IMR-90 (cell line): ENCODE measurements around the gene CHPF2. TPM values are rescaled to one million over a fixed set of nuclear protein-coding genes. Genes with fewer than 3 reads are reported as not detected.

ENCODE experiments used
- ATAC-seq: fragments of 200-7000 bp; cut with Tn5 transposase; 2 replicates; pipeline ENCODE4 v1.9.1; 2020; ENCODE audit warnings: low read depth, mild to moderate bottlenecking, moderate library complexity
- BruUV-seq: library from RNA; stranded (reverse); fragments of 400-500 nt; replicated peaks from 2 replicates; lab custom pipeline; 2021; lab: Mats Ljungman, UMichigan
- CTCF ChIA-PET: fragments of 300-600 bp; formaldehyde crosslinking; extraction: SDS; loops from one replicate; lab custom pipeline; 2021; ENCODE audit warnings: antibody characterized with exemption; lab: Yijun Ruan, JAX
- POLR2A ChIA-PET: fragments of 300-600 bp; sonication (Branson Sonifier 250); formaldehyde crosslinking; loops from one replicate; lab custom pipeline; 2022; ENCODE audit warnings: antibody characterized with exemption; ENCODE audit not compliant: unreplicated experiment; lab: Charles Lee
- DNase-seq: peaks from one replicate; pipeline ENCODE4 v3.0.0; 2013
- H2AFZ ChIP-seq: replicated peaks from 2 replicates; pipeline ENCODE3; 2013; ENCODE audit warnings: low read length, mild to moderate bottlenecking; ENCODE audit not compliant: poor library complexity
- H2AK5ac ChIP-seq: 2 replicates; pipeline ENCODE4 v1.6.1; 2013; ENCODE audit warnings: low read depth, low read length, inconsistent platforms
- H2AK9ac ChIP-seq: replicated peaks from 2 replicates; pipeline ENCODE3; 2013; ENCODE audit warnings: mild to moderate bottlenecking, low read depth, low read length, moderate library complexity; ENCODE audit not compliant: poor library complexity
- H2BK120ac ChIP-seq: 2 replicates; pipeline ENCODE4 v1.6.1; 2013; ENCODE audit warnings: low read depth, low read length, inconsistent platforms
- H2BK15ac ChIP-seq: 3 replicates; pipeline ENCODE4 v1.6.1; 2013; ENCODE audit warnings: low read depth, low read length, inconsistent platforms
- H2BK20ac ChIP-seq: 2 replicates; pipeline ENCODE4 v1.6.1; 2013; ENCODE audit warnings: low read depth, mild to moderate bottlenecking, inconsistent platforms, low read length, moderate library complexity
- H2BK5ac ChIP-seq: 2 replicates; pipeline ENCODE4 v1.6.1; 2013; ENCODE audit warnings: mild to moderate bottlenecking, low read depth, low read length, inconsistent platforms; ENCODE audit not compliant: poor library complexity, severe bottlenecking
- H3K14ac ChIP-seq: replicated peaks from 2 replicates; pipeline ENCODE4 v1.6.1; 2013; ENCODE audit warnings: low read depth, low read length, inconsistent platforms
- H3K18ac ChIP-seq: 2 replicates; pipeline ENCODE4 v1.6.1; 2013; ENCODE audit warnings: low read depth, low read length, control low read depth
- H3K23ac ChIP-seq: 2 replicates; pipeline ENCODE4 v1.6.1; 2013; ENCODE audit warnings: low read depth, low read length, inconsistent platforms
- H3K27ac ChIP-seq: 2 replicates; pipeline ENCODE4 v1.5.1; 2013; ENCODE audit warnings: mild to moderate bottlenecking, control low read depth, low read length; ENCODE audit not compliant: insufficient read depth
- H3K27me3 ChIP-seq: 2 replicates; pipeline ENCODE4 v1.6.1; 2013; ENCODE audit warnings: low read length; ENCODE audit not compliant: control insufficient read depth, insufficient read depth
- H3K36me3 ChIP-seq: 2 replicates; pipeline ENCODE4 v1.6.1; 2013; ENCODE audit warnings: low read length, mixed read lengths; ENCODE audit not compliant: control insufficient read depth, insufficient read depth
- H3K4ac ChIP-seq: 2 replicates; pipeline ENCODE4 v1.6.1; 2013; ENCODE audit warnings: low read depth, low read length, inconsistent platforms
- H3K4me1 ChIP-seq: 2 replicates; pipeline ENCODE4 v1.6.1; 2013; ENCODE audit warnings: low read length, mixed read lengths; ENCODE audit not compliant: control insufficient read depth, insufficient read depth
- H3K4me2 ChIP-seq: 2 replicates; pipeline ENCODE4 v1.6.1; 2013; ENCODE audit warnings: low read depth, mild to moderate bottlenecking, control low read depth, low read length, moderate library complexity
- H3K4me3 ChIP-seq: 2 replicates; pipeline ENCODE4 v1.5.1; 2013; ENCODE audit warnings: low read depth, mild to moderate bottlenecking, control low read depth, low read length, moderate library complexity; ENCODE audit not compliant: insufficient read depth
- H3K56ac ChIP-seq: 2 replicates; pipeline ENCODE4 v1.6.1; 2013; ENCODE audit warnings: low read length, inconsistent platforms; ENCODE audit not compliant: insufficient read depth; ENCODE audit errors: extremely low read depth
- H3K79me1 ChIP-seq, 2 experiments: 2 replicates each; pipeline ENCODE4 v1.6.1; 2013; ENCODE audit warnings: low read length in 2 of 2, inconsistent platforms in 1 of 2, low read depth in 1 of 2
- H3K9ac ChIP-seq: 2 replicates; pipeline ENCODE4 v1.6.1; 2013; ENCODE audit warnings: low read depth, low read length, control low read depth
- H3K9me1 ChIP-seq: 2 replicates; pipeline ENCODE4 v1.6.1; 2013; ENCODE audit warnings: low read length, inconsistent platforms; ENCODE audit not compliant: insufficient read depth
- H3K9me3 ChIP-seq: 2 replicates; pipeline ENCODE4 v1.6.1; 2013; ENCODE audit warnings: low read length; ENCODE audit not compliant: control insufficient read depth, insufficient read depth
- H4K20me1 ChIP-seq: 2 replicates; pipeline ENCODE4 v1.6.1; 2013; ENCODE audit warnings: low read length, inconsistent platforms; ENCODE audit not compliant: insufficient read depth
- H4K5ac ChIP-seq: 2 replicates; pipeline ENCODE4 v1.6.1; 2013; ENCODE audit warnings: mild to moderate bottlenecking, low read depth, low read length, control low read depth
- H4K8ac ChIP-seq, 2 experiments: 2 replicates each; pipeline ENCODE4 v1.6.1; 2013; ENCODE audit warnings: low read depth in 2 of 2, low read length in 2 of 2, control low read depth in 1 of 2, inconsistent platforms in 1 of 2
- H4K91ac ChIP-seq: 2 replicates; pipeline ENCODE4 v1.6.1; 2013; ENCODE audit warnings: low read depth, low read length, inconsistent platforms; ENCODE audit not compliant: insufficient read depth
- CEBPB ChIP-seq: IDR thresholded peaks from 2 replicates; pipeline ENCODE4 v1.6.1; 2012; ENCODE audit warnings: low read depth, low read length, improper control_type of control experiment
- RCOR1 ChIP-seq: IDR thresholded peaks from 2 replicates; pipeline ENCODE4 v1.6.1; 2012; ENCODE audit warnings: mild to moderate bottlenecking, low read length, improper control_type of control experiment; ENCODE audit not compliant: insufficient replicate concordance
- WGBS, 2 experiments: methylation state at CpG; one replicate each; pipeline versions ENCODE4 v1.1.5 to v1.1.7; 2013; ENCODE audit warnings: missing lambda C conversion rate in 2 of 2; ENCODE audit not compliant: insufficient read length in 1 of 2; ENCODE audit errors: extremely low coverage in 2 of 2; 5-methylcytosine and 5-hydroxymethylcytosine counted together
- dilution Hi-C: fragments of 300-500 bp; cut with HindIII; formaldehyde crosslinking; loops from one replicate; pipeline ENCODE4 v1.14.3; 2018; ENCODE audit warnings: low sequenced_read_pairs; ENCODE audit not compliant: unreplicated experiment
- in situ Hi-C: fragments of 300-500 bp; cut with MboI; formaldehyde crosslinking; loops from 3 replicates; pipeline ENCODE4 v1.14.3; 2019; ENCODE audit warnings: low sequenced_read_pairs, inconsistent platforms, mixed read lengths
- intact Hi-C: fragments of 100-400 bp; cut with micrococcal nuclease; formaldehyde crosslinking; loops from 2 replicates; pipeline ENCODE4 v1.10.0; 2022
- polyA plus RNA-seq, 3 experiments: library from polyadenylated mRNA; depleted of rRNA; stranded (reverse); fragments of >200 nt; gene quantifications; 2 replicates each; pipeline ENCODE4 v1.2.3, GENCODE V29; 2012; ENCODE audit warnings: low replicate concordance in 1 of 3
- total RNA-seq: library from RNA; depleted of rRNA; stranded (reverse); fragments of >200 nt; gene quantifications from 2 replicates; pipeline ENCODE4 v1.2.3, GENCODE V29; 2012

The CHPF2 gene
- total and polyA plus RNA-seq, 2 of the 4 experiments (the other 2 are of a cell fraction), result 26.2 to 77.0 TPM

DNA sequence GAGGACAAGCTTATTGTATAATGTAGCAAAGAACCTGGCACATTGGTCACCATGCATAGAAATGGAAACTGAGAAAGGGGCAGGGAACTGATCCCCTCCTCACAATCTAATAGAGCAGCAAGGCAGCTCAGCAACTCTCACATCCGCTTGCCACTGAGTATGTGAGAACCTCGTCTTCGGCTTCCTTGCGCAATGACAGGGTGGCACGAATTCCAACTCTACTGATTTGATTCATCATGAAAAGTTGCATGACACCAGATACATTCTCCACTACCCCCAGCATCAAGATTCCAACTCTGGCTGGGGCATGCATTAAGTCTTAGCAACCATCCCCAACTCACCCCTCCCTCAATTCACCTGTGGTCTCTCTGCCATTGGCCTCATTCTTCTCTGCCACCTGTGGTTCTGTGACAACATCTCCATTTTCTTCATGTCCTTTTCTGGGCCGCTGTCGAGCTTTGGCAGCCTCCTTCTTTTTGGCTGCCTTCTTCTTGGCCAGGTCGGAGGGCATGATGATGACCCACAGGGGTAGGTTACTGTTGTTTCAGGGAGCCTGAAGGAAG lies 6.3 kb upstream of the CHPF2 start:
- 0 out of 2 replicates have a peak overlapping the region, but pooled peaks have one; percentile 23 for H3K14ac ChIP-seq
- TF ChIP-seq CEBPB, result peak; percentile 93
- TF ChIP-seq RCOR1, result no peak
- H2BK20ac ChIP-seq, result no peak overlapping the region
- H4K91ac ChIP-seq, result peak overlapping the region; percentile 23; the same call in 1 of the 2 replicates
- ChIA-PET POLR2A (no interaction called here), CTCF (no interaction called here)
- peak overlapping the region; percentile 93 for H2AK9ac ChIP-seq
- peak overlapping the region; percentile 47; the same call in 1 of the 2 replicates for H3K4ac ChIP-seq
- no TSS peak for BruUV-seq
- H2BK120ac ChIP-seq, result no peak overlapping the region
- peaks cover 29% of the 10 kb centered on the region for H3K36me3 ChIP-seq
- no peak for ATAC-seq
- H4K20me1 ChIP-seq, result no peaks in the 10 kb centered on the region
- in situ Hi-C loops, result no loop called here
- H2BK5ac ChIP-seq, result no peak overlapping the region
- no peak overlapping the region for H2BK15ac ChIP-seq
- no peak overlapping the region for H3K56ac ChIP-seq
- peaks cover 7% of the 10 kb centered on the region for H3K4me1 ChIP-seq
- H4K8ac ChIP-seq, result peak overlapping the region; percentile 75 to 84
- H3K4me3 ChIP-seq, result peak overlapping the region; percentile 84
- H3K9me1 ChIP-seq, result peaks cover 4% of the 10 kb centered on the region
- peak overlapping the region; percentile 84 for H3K9ac ChIP-seq
- H3K23ac ChIP-seq, result peak overlapping the region; percentile 18; the same call in 1 of the 2 replicates
- peak overlapping the region; percentile 92 for H3K4me2 ChIP-seq
- no peaks in the 10 kb centered on the region for H3K27me3 ChIP-seq
- H4K5ac ChIP-seq, result no peak overlapping the region
- H3K18ac ChIP-seq, result no peak overlapping the region
- H2AK5ac ChIP-seq, result peak overlapping the region; percentile 37; the same call in 1 of the 2 replicates
- peaks cover 15 to 37% of the 10 kb centered on the region in 2 experiments for H3K79me1 ChIP-seq
- dilution Hi-C loops, result no loop called here
- WGBS, 2 experiments, result no CpG with 5 or more reads among the region's 8 CpGs
- intact Hi-C loops, result no loop called here
- H3K9me3 ChIP-seq, result no peaks in the 10 kb centered on the region
- no peak overlapping the region for H2AFZ ChIP-seq
- DNase-seq, result no peak
- H3K27ac ChIP-seq, result peak overlapping the region; percentile 62; the same call in 1 of the 2 replicates
